HCT116 (cell line): ENCODE results near the gene KIFAP3. TPM values are rescaled to one million over a fixed set of nuclear protein-coding genes. Genes with fewer than 3 reads are reported as not detected.

Source experiments
- ATAC-seq: fragments of 200-7000 bp; cut with Tn5 transposase; 2 replicates; pipeline ENCODE4 v1.9.1; 2020; ENCODE audit warnings: mild to moderate bottlenecking, moderate library complexity
- BruUV-seq: library from RNA; stranded (reverse); fragments of 400-500 nt; replicated peaks from 2 replicates; lab custom pipeline; 2021; lab: Mats Ljungman, UMichigan
- CTCF ChIA-PET: fragments of 300-600 bp; sonication (Branson Sonifier 250); formaldehyde crosslinking; loops from one replicate; lab custom pipeline; 2021; ENCODE audit warnings: antibody characterized with exemption; lab: Charles Lee
- POLR2A ChIA-PET: fragments of 300-600, 350-600 bp; sonication (Branson Sonifier 250); formaldehyde crosslinking; loops from one replicate; lab custom pipeline; 2021; ENCODE audit warnings: antibody characterized with exemption; lab: Charles Lee
- RAD21 ChIA-PET, 2 experiments: fragments of 300-600 bp; sonication (Branson Sonifier 250); formaldehyde crosslinking; loops; one replicate each; lab custom pipeline; 2023; ENCODE audit warnings: low total read pairs in 2 of 2; ENCODE audit not compliant: uncharacterized antibody in 2 of 2, unreplicated experiment in 2 of 2, low non-redundant PET in 1 of 2; lab: Charles Lee
- DNase-seq: peaks from one replicate; pipeline ENCODE4 v3.0.0-alpha.2; 2010; ENCODE audit warnings: low read depth, low spot score
- H2AFZ ChIP-seq: fragments of 200-600 bp; shearing (Covaris generic), sonication (generic); 2 replicates; pipeline ENCODE4 v1.6.1; 2017; ENCODE audit warnings: low read depth, mixed run types, mixed read lengths, antibody characterized with exemption, low read length; ENCODE audit not compliant: poor library complexity, severe bottlenecking
- H3K27ac ChIP-seq: 2 replicates; pipeline ENCODE4 v1.5.1; 2012; ENCODE audit warnings: low read depth, low read length
- H3K27me3 ChIP-seq: fragments of 200-600 bp; sonication (generic); 2 replicates; pipeline ENCODE4 v1.6.1; 2016; ENCODE audit warnings: mixed run types, low read length, mixed read lengths; ENCODE audit not compliant: insufficient read depth
- H3K36me3 ChIP-seq, 2 experiments: fragments of 200-500 bp in 1 of 2; fragments of 200-600 bp in 1 of 2; sonication (Bioruptor generic) in 1 of 2; sonication (generic) in 1 of 2; 2 replicates each; pipeline versions ENCODE4 v1.5.1 to v1.6.1; 2014 to 2016; ENCODE audit warnings: low read length in 2 of 2, inconsistent platforms in 1 of 2, mixed read lengths in 1 of 2, mixed run types in 1 of 2; ENCODE audit not compliant: insufficient read depth in 2 of 2, control insufficient read depth in 1 of 2
- H3K4me1 ChIP-seq, 2 experiments: fragments of 200-600 bp in 1 of 2; sonication (generic) in 1 of 2; 2 replicates each; pipeline versions ENCODE4 v1.5.1 to v1.6.1; 2012 to 2017; ENCODE audit warnings: low read length in 2 of 2, inconsistent platforms in 1 of 2, mild to moderate bottlenecking in 1 of 2, mixed read lengths in 1 of 2, mixed run types in 1 of 2, moderate library complexity in 1 of 2; ENCODE audit not compliant: insufficient read depth in 2 of 2, control insufficient read depth in 1 of 2
- H3K4me2 ChIP-seq: fragments of 200-600 bp; sonication (generic); 2 replicates; pipeline ENCODE4 v1.6.1; 2017; ENCODE audit warnings: mixed run types, low read length, mixed read lengths
- H3K4me3 ChIP-seq, 2 experiments: fragments of 200-600 bp in 1 of 2; sonication (generic) in 1 of 2; replicated peaks in 1 of 2; 2 replicates each; pipeline ENCODE4 v1.5.1; 2011 to 2016; ENCODE audit warnings: low read length in 2 of 2, control low read depth in 1 of 2, low read depth in 1 of 2, mild to moderate bottlenecking in 1 of 2, mixed read lengths in 1 of 2, mixed run types in 1 of 2
- H3K79me2 ChIP-seq: fragments of 200-600 bp; sonication (generic); 2 replicates; pipeline ENCODE4 v1.6.1; 2017; ENCODE audit warnings: mild to moderate bottlenecking, mixed run types, low read length, moderate library complexity, mixed read lengths; ENCODE audit not compliant: insufficient read depth
- H3K9ac ChIP-seq: fragments of 200-600 bp; sonication (generic); 2 replicates; pipeline ENCODE4 v1.6.1; 2016; ENCODE audit warnings: low read length, mixed read lengths
- H3K9me2 ChIP-seq: fragments of 200-600 bp; sonication (generic), shearing (Covaris generic); 2 replicates; pipeline ENCODE4 v1.6.1; 2017; ENCODE audit warnings: mixed run types, mild to moderate bottlenecking, moderate library complexity; ENCODE audit not compliant: insufficient read depth
- H3K9me3 ChIP-seq, 2 experiments: fragments of 200-500 bp in 1 of 2; fragments of 200-600 bp in 1 of 2; sonication (Bioruptor generic) in 1 of 2; sonication (generic) in 1 of 2; 2 replicates each; pipeline ENCODE4 v1.6.1; 2014 to 2017; ENCODE audit warnings: low read length in 2 of 2, mixed read lengths in 2 of 2, inconsistent platforms in 1 of 2, low read depth in 1 of 2, mild to moderate bottlenecking in 1 of 2, mixed run types in 1 of 2, moderate library complexity in 1 of 2; ENCODE audit not compliant: control insufficient read depth in 1 of 2, insufficient read depth in 1 of 2
- H4K20me1 ChIP-seq: fragments of 200-600 bp; sonication (generic), shearing (Covaris generic); 2 replicates; pipeline ENCODE4 v1.6.1; 2017; ENCODE audit warnings: mixed run types, mild to moderate bottlenecking, moderate library complexity; ENCODE audit not compliant: insufficient read depth
- ATF3 ChIP-seq: IDR thresholded peaks from 2 replicates; pipeline ENCODE4 v1.6.1; 2012
- CBX3 ChIP-seq: IDR thresholded peaks from 2 replicates; pipeline ENCODE4 v1.6.1; 2012; ENCODE audit warnings: low read depth
- CEBPB ChIP-seq: IDR thresholded peaks from 2 replicates; pipeline ENCODE4 v1.6.1; 2012; ENCODE audit warnings: low read depth
- CTCF ChIP-seq, 3 experiments: fragments of 200-600 bp in 1 of 3; sonication (generic) in 1 of 3; IDR thresholded peaks in 2 of 3; conservative IDR thresholded peaks in 1 of 3; 2 replicates each; pipeline ENCODE4 v1.5.1; 2012 to 2017; ENCODE audit warnings: low read depth in 2 of 3, low read length in 2 of 3, antibody characterized with exemption in 1 of 3, borderline replicate concordance in 1 of 3, control low read depth in 1 of 3, mild to moderate bottlenecking in 1 of 3, mixed read lengths in 1 of 3, mixed run types in 1 of 3, moderate library complexity in 1 of 3; ENCODE audit not compliant: insufficient read depth in 1 of 3
- EGR1 ChIP-seq: IDR thresholded peaks from 2 replicates; pipeline ENCODE4 v1.6.1; 2012; ENCODE audit warnings: low read depth
- ELF1 ChIP-seq: IDR thresholded peaks from 2 replicates; pipeline ENCODE4 v1.6.1; 2012; ENCODE audit warnings: low read depth, borderline replicate concordance
- EZH2phosphoT487 ChIP-seq: fragments of 200-600 bp; IDR thresholded peaks from 2 replicates; pipeline ENCODE4 v1.6.1; 2018; ENCODE audit warnings: antibody characterized with exemption, borderline replicate concordance
- FOSL1 ChIP-seq: IDR thresholded peaks from 2 replicates; pipeline ENCODE4 v1.6.1; 2012; ENCODE audit warnings: low read depth
- MAX ChIP-seq: IDR thresholded peaks from 2 replicates; pipeline ENCODE4 v1.6.1; 2012
- POLR2AphosphoS5 ChIP-seq: IDR thresholded peaks from 2 replicates; pipeline ENCODE4 v1.6.1; 2011; ENCODE audit warnings: mild to moderate bottlenecking, low read depth, low read length, moderate library complexity
- RAD21 ChIP-seq: IDR thresholded peaks from 2 replicates; pipeline ENCODE4 v1.6.1; 2012; ENCODE audit warnings: low read depth, mild to moderate bottlenecking
- SIN3A ChIP-seq: IDR thresholded peaks from 2 replicates; pipeline ENCODE4 v1.6.1; 2012; ENCODE audit warnings: low read depth
- SP1 ChIP-seq: IDR thresholded peaks from 2 replicates; pipeline ENCODE4 v1.6.1; 2012; ENCODE audit warnings: low read depth
- TCF7L2 ChIP-seq: IDR thresholded peaks from 2 replicates; pipeline ENCODE4 v1.7.0; 2011; ENCODE audit warnings: borderline replicate concordance, inconsistent platforms; ENCODE audit not compliant: insufficient read depth, insufficient read length; ENCODE audit errors: extremely low read depth
- YY1 ChIP-seq: IDR thresholded peaks from 2 replicates; pipeline ENCODE4 v1.6.1; 2011; ENCODE audit warnings: low read length, low read depth, moderate library complexity, mild to moderate bottlenecking; ENCODE audit not compliant: insufficient replicate concordance; ENCODE audit errors: extremely low read depth
- ZFX ChIP-seq: fragments of 450-650 bp; IDR thresholded peaks from 2 replicates; pipeline ENCODE4 v1.6.1; 2017
- ZNF274 ChIP-seq: fragments of 200-500 bp; sonication (Bioruptor generic); IDR thresholded peaks from 2 replicates; pipeline ENCODE4 v1.6.1; 2014; ENCODE audit warnings: mild to moderate bottlenecking, low read depth, low read length, inconsistent platforms
- intact Hi-C: fragments of 100-400 bp; cut with micrococcal nuclease; formaldehyde crosslinking; loops from 2 replicates; pipeline ENCODE4 v1.10.0; 2022
- total RNA-seq: library from RNA; stranded (reverse); gene quantifications from one replicate; pipeline ENCODE4 v1.2.1, GENCODE V29; 2021; ENCODE audit not compliant: unreplicated experiment
- TF ChIP-seq, protein P1 (sequence below): IDR thresholded peaks from 2 replicates; pipeline ENCODE4 v1.6.1; 2011; ENCODE audit warnings: mild to moderate bottlenecking, low read length, moderate library complexity; ENCODE audit not compliant: insufficient replicate concordance; ENCODE audit errors: extremely low read depth

KIFAP3 gene
- total RNA-seq, 1 experiment from 2014 or later: 10.8 TPM

GRCh38 chr1:170049176-170049800 lies 25.2 kb downstream of the KIFAP3 start:
- H3K9me2 ChIP-seq: no peaks in the 10 kb centered on the region
- H4K20me1 ChIP-seq: no peaks in the 10 kb centered on the region
- H3K27me3 ChIP-seq: no peaks in the 10 kb centered on the region
- ATAC-seq: no peak
- TF ChIP-seq MAX: no peak
- no peak for TF ChIP-seq ZNF274
- no peak for TF ChIP-seq EZH2phosphoT487
- no peak for TF ChIP-seq YY1
- TF ChIP-seq FOSL1: no peak
- TF ChIP-seq RAD21: no peak
- no peak for TF ChIP-seq POLR2AphosphoS5
- TF ChIP-seq ATF3: no peak
- no peak for TF ChIP-seq CBX3
- TF ChIP-seq EGR1: no peak
- no peak for TF ChIP-seq ELF1
- TF ChIP-seq SIN3A: no peak
- TF ChIP-seq CEBPB: no peak
- no peak for TF ChIP-seq TCF7L2
- TF ChIP-seq ZFX: no peak
- TF ChIP-seq CTCF (IDR thresholded peaks at IDR 0.05 in 2 of 3, conservative IDR thresholded peaks at IDR 0.05 in 1 of 3; ENCODE audit: borderline replicate concordance in 1 of 3, insufficient read depth in 1 of 3, low read depth in 2 of 3, low read length in 2 of 3): no peak
- TF ChIP-seq, protein P1, sequence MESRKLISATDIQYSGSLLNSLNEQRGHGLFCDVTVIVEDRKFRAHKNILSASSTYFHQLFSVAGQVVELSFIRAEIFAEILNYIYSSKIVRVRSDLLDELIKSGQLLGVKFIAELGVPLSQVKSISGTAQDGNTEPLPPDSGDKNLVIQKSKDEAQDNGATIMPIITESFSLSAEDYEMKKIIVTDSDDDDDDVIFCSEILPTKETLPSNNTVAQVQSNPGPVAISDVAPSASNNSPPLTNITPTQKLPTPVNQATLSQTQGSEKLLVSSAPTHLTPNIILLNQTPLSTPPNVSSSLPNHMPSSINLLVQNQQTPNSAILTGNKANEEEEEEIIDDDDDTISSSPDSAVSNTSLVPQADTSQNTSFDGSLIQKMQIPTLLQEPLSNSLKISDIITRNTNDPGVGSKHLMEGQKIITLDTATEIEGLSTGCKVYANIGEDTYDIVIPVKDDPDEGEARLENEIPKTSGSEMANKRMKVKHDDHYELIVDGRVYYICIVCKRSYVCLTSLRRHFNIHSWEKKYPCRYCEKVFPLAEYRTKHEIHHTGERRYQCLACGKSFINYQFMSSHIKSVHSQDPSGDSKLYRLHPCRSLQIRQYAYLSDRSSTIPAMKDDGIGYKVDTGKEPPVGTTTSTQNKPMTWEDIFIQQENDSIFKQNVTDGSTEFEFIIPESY: no peak
- TF ChIP-seq SP1: no peak
- no peaks in the 10 kb centered on the region for H3K4me1 ChIP-seq
- no peak overlapping the region for H2AFZ ChIP-seq
- no peaks in the 10 kb centered on the region for H3K9me3 ChIP-seq
- H3K9ac ChIP-seq: no peak overlapping the region
- no peak overlapping the region for H3K27ac ChIP-seq
- BruUV-seq: no TSS peak
- intact Hi-C loops: no loop called here
- H3K79me2 ChIP-seq: no peaks in the 10 kb centered on the region
- no peak for DNase-seq
- H3K4me3 ChIP-seq: no peak overlapping the region
- H3K36me3 ChIP-seq: no peaks in the 10 kb centered on the region
- ChIA-PET CTCF (no interaction called here), RAD21 (no interaction called here), POLR2A (no interaction called here)
- H3K4me2 ChIP-seq: no peak overlapping the region
